Muscle of arm (tissue), 12 donors: ENCODE data around the gene CCDC40. TPM values are rescaled to one million over a fixed set of nuclear protein-coding genes. Genes with fewer than 3 reads are reported as not detected.

ENCODE experiments used
- DNase-seq: peaks from one replicate; pipeline ENCODE4 v3.0.0-alpha.2; 2013
- polyA plus RNA-seq, 12 donors: library from polyadenylated mRNA; unstranded; fragments of 120-200 nt; gene quantifications; one replicate each; pipeline ENCODE4 v1.2.1, GENCODE V29; 2013; ENCODE audit not compliant: insufficient read length in 12 of 12

Gene CCDC40
- polyA plus RNA-seq, 12 donors: 3.2 to 9.8 (median 5.0) TPM; not detected in 1

DNA sequence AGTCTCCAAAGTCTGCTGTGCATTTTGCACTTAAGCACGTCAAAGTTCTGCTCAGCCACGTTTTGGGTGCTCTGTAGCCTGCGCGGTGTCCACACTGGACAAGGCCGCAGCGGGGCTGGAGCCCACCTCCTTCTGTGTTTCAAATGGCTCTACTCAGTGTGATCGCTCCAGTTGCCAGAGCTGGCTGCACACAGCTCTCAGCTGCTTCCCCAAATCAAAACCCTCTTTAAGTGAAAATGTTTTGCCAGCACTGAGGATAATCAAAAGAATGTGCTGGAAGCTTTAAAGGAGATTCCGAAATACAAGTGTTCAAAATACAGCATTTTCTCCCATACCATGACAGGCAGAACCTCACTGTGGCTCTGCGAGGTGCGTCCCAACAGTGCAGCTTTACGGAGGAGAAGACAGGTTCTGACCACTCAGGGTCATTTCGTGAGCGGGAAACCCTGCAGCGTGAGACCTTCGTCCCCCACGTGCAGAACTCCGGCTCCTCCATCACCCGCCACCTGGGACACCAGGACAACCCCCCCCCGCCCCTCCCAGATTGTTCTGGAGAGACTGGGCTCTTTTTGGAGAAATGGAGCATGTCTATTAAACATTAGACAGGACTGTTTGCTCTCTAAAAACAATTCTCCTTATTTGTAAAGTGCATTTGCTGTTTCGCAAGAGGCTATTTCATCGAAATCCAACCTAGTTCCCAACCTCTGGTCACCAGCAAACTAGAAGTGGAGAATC lies 17.4 kb upstream of the CCDC40 start:
- DNase-seq: no peak

DNA sequence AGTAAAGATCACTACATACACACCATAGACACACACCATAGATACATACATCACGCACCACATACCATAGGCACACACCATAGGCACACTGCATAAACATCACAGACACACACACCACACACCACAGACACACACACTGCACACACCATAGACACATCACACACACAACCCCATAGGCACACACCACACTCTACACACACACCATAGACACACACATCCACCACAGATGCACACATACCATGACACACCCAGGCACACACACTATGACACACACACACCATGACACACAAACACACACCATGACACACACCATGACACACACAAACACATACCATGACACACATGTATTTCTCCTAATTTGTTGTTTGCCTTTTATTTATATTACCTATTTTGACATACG lies 14.8 kb upstream of the CCDC40 start:
- no peak for DNase-seq

DNA sequence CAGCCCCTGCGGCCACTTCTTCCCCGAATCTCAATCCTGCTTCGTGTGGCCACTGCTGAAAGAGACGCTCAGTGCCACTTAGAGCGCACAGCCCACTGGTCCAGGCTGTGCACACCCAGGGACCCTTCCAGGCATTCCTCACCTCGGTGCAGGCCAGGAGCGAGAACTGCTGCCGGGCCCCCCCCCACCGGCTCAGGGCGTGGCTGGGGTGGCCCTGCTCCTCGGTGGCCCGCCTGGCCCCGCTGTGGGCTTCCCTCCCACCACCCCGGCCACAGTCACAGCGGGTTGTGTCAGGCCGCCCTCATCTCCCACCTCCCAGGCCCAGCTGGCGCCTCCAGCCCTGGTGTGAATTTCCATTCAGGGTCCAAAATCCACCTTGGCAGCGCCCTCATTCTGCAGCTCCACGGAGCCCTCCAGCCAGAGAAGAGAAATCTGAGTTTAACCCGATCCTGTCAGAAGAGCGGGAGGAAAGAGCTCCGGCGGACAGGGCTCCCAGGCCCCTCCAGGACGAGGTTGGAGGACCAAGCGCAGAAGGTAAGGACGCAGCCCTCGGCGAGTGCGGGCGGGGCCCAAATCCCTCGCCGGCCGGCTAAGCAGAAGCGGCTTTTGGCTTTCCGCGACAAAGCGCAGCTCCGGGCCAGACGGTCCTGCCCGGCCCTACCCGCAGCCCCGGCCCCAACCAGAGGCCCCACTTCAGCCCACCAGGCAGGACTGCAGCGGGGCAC lies 12.8 kb upstream of the CCDC40 start:
- DNase-seq: peak; percentile 55

DNA sequence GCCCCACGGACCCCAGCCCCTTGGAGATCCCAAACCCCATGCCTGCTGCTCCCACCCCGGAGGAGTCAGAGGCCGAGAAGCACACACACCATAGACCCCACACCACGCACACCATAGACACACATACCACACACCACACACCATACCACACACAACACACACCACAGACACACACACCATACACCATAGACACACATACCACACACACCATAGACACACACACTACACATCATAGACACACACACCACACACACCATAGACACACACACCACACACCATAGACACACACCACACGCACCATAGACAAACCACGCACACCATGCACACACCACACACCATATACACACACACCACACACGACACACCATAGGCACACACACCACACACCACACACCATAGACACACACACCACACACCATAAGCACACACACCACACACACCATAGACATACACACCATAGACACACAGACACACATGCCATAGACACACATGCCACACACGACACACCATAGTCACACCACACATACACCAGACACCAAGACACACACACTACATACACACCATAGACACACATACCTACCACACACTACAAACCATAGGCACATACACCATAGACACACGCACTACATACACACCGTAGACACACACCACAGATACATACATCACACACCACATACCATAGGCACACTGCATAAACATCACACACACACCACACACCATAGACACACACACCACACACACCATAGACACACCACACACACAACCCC lies 12.1 kb upstream of the CCDC40 start:
- no peak for DNase-seq

DNA sequence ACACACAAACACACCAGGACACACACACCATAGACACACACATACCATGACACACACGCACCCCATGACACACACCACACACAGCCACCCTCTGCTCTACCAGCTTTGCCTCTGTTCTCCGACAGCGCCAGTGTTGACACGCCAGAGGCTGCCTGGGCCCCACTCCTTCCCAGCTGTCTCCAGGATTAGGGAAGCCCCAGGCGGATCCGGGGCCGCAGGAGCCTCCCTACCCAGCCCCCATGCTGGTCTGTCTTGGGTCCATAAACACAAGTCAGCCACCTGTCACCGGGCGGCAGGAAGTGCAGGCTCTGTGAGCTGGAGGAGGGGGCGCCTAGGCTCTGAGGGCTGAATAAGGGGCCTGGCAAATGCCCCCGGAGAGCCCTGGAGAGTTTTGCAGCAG lies 11.3 kb upstream of the CCDC40 start:
- no peak for DNase-seq

DNA sequence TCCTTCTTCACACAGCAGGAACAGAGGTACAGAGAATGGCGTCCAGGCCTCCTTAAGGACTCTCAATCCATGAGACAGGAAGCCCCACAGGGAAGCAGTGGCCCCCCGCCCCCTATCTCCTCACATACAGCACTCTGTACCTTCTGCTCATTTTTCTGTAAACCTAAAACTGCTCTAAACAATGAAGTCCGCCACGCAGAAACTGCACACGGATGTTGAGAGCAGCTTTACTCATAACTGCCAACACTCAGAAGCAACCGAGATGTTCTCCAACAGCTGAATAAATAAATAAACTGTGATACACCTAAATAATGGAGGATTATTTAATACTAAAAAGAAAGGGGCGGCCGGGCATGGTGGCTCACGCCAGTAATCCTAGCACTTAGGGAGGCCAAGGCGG lies 10.6 kb upstream of the CCDC40 start:
- no peak for DNase-seq

DNA sequence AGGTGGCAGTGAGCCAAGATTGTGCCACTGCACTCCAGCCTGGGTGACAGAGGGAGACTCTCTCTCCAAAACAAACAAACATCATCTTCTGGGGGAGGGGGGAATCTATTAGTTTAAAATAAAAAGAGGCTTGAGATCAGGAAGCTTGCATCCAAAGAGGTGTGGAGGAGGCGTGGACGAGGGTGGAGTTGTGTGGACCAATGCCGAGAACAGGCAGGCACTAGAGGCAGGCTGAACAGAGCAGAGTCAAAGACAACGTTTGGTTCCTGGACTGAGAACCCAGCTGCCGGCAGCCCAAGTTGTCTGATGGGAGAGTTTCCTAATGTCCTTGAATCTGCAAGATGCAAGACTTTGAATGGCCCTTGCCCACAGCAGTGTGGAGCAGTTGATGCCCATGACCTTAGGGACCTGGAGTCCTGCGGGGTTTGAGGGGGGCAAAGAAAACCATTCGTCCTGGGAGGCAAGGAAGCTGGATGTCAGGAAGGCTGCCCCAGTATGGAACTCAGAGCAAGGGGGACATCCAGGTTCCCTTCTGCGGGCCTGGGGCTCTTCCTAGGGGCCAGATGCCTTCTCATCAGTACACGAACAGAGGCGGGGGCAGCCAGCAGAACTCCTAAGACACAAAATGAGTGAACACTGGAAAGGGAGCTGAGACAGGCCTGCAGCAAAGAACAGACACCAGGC lies 9.9 kb upstream of the CCDC40 start:
- DNase-seq: no peak

DNA sequence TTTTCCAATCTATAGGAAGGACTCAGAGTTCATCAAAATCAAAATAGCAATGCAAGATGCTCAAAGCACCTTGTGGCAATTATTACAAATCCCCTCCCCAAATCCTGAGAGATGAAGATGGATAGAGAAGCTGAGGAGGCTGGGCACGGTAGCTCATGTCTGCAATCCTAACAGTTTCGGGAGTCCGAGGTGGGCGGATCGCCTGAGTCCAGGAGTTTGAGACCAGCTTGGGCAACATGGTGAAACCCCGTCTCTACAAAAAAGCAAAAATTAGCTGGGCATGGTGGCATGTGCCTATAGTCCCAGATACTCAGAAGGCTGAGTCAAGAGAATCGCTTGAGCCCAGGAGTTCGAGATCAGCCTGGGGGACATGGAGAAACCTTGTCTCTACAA lies 9.4 kb upstream of the CCDC40 start:
- no peak for DNase-seq

DNA sequence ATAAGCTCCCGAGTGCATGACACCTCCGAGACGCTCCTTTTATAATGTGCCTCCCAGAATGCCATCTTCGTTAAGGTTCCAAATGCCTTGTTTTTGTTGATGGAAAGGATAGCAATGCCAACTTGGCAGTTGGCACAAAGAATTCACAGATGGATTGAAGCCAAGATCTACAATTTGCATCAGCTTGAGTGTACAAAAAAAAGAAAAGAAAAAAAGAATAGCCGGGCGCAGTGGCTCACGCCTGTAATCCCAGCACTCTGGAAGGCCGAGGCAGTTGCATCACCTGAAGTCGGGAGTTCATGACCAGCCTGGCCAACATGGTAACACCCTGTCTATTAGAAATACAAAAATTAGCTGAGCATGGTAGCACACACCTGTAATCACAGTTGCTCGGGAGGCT lies 8.4 kb upstream of the CCDC40 start:
- DNase-seq: no peak

DNA sequence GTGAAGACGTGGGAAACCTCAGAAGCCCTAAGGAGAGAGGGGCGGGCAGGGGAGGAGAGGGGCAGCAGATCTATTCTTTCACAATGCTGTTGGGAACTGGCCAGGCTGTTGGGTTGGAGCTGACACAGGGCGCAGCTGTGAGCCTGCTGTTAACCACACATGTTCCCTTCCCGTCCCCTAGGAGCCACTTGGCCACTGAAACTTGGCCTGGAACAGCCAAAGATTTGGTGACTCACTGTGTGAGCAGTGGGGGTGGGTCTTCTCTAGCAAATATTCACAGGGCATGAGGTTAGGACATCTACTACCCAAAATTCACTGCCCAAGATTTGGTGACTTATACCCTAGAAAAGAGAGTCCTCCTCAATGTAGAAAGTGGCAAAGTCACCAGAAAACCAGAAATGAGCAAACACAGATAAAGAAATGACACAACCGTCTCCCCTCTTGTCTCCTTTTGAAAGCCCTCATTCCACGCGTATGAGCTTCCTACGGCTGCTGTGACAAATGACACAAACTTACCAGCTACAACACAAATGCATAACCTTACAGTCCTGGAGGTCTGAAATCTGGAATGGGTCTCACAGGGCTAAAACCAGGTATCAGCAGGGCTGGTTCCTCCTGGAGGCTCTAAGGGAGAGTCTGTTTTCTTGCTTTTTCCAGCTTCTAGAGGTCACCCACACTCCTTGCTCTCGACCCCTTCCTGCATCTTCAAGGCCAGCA lies 7.0 kb upstream of the CCDC40 start:
- DNase-seq: peak; percentile 89

DNA sequence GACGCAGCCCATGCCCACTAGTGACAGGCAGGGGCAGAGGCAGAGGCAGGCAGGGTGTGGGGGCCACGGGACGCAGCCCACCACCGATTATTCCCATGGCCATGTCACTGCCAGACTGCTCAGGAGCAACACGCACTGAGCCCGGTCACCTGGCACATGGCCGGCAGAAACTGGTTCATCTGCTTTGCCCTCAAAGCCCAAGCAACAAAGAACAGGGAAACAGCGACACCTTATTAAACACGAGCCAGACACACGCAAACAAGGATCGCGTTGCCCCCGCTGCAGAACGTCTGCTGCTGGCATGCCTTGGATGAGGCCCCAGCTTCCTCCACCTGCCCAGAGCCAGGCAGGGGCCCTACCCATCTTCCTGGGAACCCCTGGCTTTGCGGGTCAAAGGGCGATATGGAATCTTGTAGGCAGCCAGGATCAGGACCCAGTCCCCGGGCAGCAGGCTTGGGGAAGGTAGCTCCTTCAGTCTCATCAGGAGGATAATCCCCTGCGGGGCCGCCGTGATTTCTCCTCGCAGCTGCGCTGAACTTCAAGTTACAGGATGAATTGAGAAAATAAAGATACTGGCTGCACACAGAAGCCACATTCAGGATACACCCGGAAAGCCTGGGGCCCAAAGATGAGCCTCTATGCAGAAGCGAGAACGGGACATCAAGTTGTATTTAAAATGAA lies 5.6 kb upstream of the CCDC40 start:
- no peak for DNase-seq

DNA sequence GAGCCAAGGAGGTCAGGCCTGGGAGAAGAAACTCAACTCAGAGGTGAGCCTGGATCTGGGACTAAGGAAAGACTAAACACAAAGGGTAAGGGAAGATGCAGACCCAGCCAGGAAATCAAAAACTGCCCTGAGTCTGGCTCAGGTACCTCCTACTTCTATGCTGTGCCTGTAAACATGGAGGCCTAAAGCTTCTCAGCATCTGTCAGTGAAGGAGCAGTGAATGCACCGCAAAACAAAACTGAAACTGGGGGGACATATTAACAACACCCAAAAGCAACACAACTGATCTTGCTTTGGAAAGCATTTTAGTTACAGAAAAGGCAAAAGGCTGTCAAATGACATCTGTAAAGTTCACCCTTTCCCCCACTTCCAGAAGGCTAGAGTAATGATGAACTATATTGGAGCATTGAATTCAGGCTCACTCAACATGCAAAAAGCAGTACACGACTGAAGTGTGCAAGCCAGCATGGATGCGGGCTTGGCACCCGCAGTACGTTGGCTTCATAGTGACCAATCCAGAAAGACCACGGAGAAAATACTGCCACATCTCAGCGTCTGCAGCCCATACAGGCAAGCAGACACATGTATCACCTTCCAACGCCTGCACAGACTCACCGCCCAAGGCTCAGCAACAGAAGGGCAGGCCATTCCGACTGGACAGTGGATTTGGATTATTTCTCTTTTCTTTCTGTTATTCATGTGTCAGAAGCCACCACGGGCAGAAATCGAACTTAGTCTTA lies 4.6 kb upstream of the CCDC40 start:
- no peak for DNase-seq

DNA sequence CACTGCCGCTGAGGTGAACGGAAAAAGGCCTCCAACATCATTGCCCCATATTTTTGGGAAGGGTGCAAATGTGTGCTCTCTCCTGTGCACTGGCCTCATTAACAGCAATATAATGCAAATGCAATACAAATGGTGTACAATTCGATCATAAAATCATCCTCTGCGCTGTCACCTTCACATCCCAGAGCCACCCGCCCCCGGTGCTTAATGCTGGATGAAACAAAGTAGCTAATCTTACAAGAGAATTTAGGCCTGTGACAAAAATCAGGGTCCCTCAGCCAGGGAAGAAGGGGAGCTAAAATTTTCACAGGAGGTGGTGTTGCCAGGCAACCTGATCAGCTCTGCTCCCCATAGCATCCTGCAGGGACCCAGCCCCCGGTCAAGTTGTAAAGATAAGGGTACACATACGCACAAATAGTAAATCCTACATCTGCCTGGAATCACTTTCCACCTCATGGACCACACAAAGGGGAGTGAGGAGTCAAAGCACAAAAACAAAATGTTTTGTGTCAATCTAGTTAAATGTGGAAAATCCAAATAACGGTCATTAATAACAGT lies 3.7 kb upstream of the CCDC40 start:
- DNase-seq: no peak

DNA sequence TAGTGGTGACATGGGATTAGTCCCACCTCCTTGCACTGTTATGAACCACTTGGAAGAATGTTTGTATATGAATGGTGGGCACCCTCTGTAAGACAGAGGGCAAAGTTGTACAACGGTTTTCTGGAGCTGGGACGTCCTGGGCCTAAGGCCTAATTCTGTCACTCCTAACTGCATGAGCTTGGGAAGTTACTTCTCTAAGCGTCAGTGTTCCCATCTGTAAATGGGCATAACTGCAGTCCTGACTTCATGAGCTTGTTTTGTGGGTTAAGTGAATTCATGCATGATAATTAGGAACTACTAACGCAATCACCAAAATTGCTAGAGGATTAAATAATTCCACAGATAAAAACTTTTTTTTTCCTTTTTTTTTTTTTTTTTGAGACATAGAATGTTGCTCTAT lies 2.6 kb upstream of the CCDC40 start:
- no peak for DNase-seq

DNA sequence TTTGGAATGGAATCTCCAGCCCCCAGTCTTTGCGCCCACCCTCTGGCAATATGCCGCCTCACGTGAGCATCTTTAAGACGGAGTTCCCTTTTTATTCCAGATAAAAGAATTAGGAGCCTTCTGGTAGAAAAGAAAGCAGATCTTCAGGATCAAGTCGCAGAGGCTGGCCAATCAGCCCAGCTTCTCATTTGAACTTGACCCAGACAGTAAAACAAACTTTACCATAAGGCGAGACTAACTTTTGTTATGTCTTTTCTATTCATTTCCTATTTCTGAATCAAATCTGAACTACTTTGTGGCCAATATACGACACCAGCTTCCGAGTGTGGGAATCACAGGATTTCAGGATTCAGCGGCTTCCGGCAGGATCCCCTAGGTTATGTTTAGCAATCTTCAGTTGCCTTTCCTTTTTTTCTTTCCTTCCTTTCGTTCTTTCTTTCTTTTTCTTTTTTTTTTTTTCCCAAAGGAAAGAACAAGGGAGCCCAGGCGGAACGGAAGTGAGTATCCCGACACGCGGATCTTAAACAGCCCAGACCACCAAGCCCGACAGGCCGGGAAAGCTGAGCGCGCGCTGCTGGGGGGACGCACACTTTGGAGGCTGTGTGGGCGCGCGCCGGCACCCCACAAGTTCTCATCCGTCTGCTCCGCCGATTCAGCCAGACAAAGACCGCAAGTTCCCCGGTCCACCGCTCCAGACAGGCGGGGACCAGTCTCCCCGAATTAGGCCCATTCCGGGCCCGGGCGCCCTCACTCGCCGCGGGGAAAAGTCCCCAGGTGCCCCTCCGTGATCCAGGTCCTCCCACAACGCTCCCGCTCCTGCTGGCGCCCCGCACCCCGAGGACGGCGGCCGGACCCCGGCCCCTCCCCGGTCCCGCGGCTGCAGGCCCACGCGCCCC lies 1.4 kb upstream of the CCDC40 start:
- no peak for DNase-seq

DNA sequence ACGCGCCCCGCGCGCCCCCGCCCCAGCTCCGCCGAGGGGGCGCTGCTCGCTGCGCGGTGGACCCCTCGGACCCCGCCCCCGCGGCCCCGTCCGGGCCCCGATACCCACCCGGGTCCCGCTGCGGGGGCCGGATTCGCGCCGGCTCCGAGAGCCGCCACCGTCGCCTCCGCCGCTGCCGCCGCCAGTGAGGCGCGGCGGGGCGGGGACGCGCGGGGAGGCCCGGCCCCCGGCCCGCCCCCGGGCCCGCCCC lies 830 bp upstream of the CCDC40 start, which contains the start of gene TBC1D16:
Gene TBC1D16, minus strand, starts transcription at position 186 of the 250 bp plus-strand sequence. CDS start 22,325 bp downstream, outside the sequence.
- no peak for DNase-seq

DNA sequence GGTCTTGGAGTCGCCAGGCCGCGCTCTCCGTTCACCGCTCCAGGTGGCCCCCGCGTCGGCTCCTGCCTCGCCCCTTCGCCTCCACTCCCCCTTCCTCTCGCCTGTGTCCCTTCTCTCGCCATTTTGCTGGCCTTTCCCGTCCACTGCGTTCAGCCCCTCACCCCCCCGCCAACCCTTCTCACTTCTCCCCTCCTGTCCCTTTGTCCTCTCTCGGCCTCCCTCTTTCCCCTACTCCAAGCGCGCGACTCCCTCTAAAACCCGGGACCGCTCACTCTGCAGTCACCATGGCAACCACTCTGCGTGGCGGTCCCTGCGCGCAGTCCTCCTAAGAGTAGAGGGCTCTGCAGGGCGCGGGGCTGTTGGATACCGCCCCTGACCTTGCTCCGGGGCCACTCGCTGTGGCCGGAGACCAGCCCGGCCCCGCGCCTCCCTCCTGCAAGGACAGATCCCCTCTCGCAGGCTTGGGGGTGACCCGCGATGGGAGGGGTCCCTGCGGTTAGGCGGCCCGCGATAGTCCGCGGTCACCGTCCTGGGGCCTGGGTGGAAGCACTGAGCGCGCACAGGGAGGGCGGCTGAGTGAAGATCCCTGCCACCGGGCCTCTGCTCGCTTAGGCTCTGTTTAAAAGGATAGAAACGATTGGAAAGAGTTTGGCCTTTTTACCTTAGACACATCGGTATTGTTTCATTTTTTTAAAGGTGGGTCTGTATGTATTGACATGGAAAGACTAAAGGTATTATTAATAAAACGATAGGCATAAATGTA lies 454 bp downstream of the CCDC40 start:
- DNase-seq: no peak

DNA sequence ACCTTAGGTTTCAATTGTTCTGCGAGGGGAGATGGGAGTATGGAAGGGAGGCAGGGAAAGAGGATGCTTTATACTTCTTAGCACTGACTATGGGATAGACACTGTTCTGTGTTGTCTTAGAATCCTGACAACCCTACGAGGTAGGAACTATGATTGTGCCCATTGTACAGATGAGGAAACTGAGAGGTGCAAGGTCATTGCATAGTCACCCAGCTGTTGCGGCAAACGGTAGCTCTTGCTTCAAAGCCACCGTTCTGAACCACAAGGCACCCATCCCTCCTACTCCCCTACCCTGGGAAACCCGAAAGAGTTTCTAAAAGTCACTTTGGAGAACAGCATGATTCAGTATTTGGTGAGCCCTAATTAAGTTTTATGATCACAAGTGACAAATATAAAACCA lies 7.5 kb downstream of the CCDC40 start:
- no peak for DNase-seq
